DOHH2 (cell line): ENCODE data around the gene FGF7.

Experiments
- H3F3A ChIP-seq: fragments of 200-600 bp; sonication (generic), shearing (Covaris generic); 2 replicates; pipeline ENCODE4 v1.6.0; 2016; ENCODE audit warnings: antibody characterized with exemption, mild to moderate bottlenecking; ENCODE audit not compliant: control insufficient read depth, insufficient read depth
- H3K27ac ChIP-seq: fragments of 200-600 bp; sonication (generic); 2 replicates; pipeline ENCODE4 v1.5.1; 2014; ENCODE audit warnings: low read depth, mild to moderate bottlenecking, low read length, moderate library complexity
- H3K27me3 ChIP-seq: fragments of 200-600 bp; sonication (generic); 2 replicates; pipeline ENCODE4 v1.6.1; 2014; ENCODE audit warnings: mild to moderate bottlenecking, low read length, mixed read lengths; ENCODE audit not compliant: control insufficient read depth
- H3K36me3 ChIP-seq: fragments of 200-600 bp; sonication (generic); 2 replicates; pipeline ENCODE4 v1.6.1; 2014; ENCODE audit warnings: mild to moderate bottlenecking, low read length, moderate library complexity, mixed read lengths; ENCODE audit not compliant: control insufficient read depth
- H3K4me1 ChIP-seq: fragments of 200-600 bp; sonication (generic); 2 replicates; pipeline ENCODE4 v1.6.1; 2014; ENCODE audit warnings: mild to moderate bottlenecking, low read length, mixed read lengths; ENCODE audit not compliant: control insufficient read depth
- H3K4me2 ChIP-seq: fragments of 200-600 bp; sonication (generic); 2 replicates; pipeline ENCODE4 v1.6.0; 2014; ENCODE audit warnings: mild to moderate bottlenecking, low read length, moderate library complexity
- H3K4me3 ChIP-seq: fragments of 200-600 bp; sonication (generic); 2 replicates; pipeline ENCODE4 v1.5.1; 2014; ENCODE audit warnings: mild to moderate bottlenecking, low read length, mixed read lengths
- H3K79me2 ChIP-seq: fragments of 200-600 bp; sonication (generic); 2 replicates; pipeline ENCODE4 v1.6.1; 2014; ENCODE audit warnings: mild to moderate bottlenecking, low read length, mixed read lengths; ENCODE audit not compliant: control insufficient read depth
- H3K9me2 ChIP-seq: fragments of 200-600 bp; sonication (generic); replicated peaks from 2 replicates; pipeline ENCODE4 v1.6.1; 2014; ENCODE audit warnings: mild to moderate bottlenecking, low read length, mixed read lengths; ENCODE audit not compliant: control insufficient read depth
- H3K9me3 ChIP-seq: fragments of 200-600 bp; sonication (generic); 2 replicates; pipeline ENCODE4 v1.6.1; 2014; ENCODE audit warnings: antibody characterized with exemption, low read length, mixed read lengths; ENCODE audit not compliant: control insufficient read depth, insufficient read depth
- H4K20me1 ChIP-seq: fragments of 200-600 bp; sonication (generic); 2 replicates; pipeline ENCODE4 v1.6.0; 2014; ENCODE audit warnings: low read depth, mild to moderate bottlenecking, antibody characterized with exemption, low read length, moderate library complexity; ENCODE audit not compliant: control insufficient read depth, insufficient read depth
- EZH2phosphoT487 ChIP-seq: fragments of 200-600 bp; sonication (generic); IDR thresholded peaks from 2 replicates; pipeline ENCODE4 v1.6.1; 2017; ENCODE audit warnings: borderline replicate concordance, mild to moderate bottlenecking, antibody characterized with exemption, low read length, moderate library complexity, mixed read lengths
- TF ChIP-seq, protein P1 (sequence below): fragments of 200-600 bp; sonication (generic); IDR thresholded peaks from one replicate; pipeline ENCODE4 v1.5.1; 2014; ENCODE audit warnings: antibody characterized with exemption, mild to moderate bottlenecking, low read depth, low read length; ENCODE audit not compliant: poor library complexity, severe bottlenecking

Gene FGF7

DNA sequence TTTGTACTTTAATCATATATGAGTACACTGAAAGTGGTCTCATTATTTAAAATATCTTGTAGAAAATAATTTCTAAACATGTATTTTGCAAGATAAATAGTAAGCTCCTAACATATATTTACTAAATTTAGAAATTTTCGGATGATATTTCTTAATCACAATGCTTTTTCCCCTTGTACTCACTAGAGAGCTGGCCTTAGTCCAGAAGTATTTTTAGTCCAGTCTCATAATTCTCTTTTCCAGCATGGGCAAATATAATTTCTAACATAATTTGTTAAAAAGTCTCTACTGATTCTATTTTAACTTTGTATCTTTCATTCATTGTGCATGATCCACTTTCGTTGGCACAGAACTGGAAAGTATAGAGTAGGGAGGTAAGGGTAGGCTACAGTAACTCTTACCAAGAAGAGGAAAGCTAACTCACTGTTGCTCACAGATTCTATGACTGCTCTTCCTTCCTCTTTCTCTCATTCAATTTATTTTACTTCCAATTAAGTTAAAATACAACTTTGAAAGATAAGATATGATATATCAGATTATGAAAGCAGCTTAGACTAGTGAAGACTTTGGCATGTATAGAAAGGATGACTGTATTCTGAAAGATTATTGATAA is 39.3 kb downstream of the FGF7 start:
- TF ChIP-seq EZH2phosphoT487, result no peak
- TF ChIP-seq, protein P1, sequence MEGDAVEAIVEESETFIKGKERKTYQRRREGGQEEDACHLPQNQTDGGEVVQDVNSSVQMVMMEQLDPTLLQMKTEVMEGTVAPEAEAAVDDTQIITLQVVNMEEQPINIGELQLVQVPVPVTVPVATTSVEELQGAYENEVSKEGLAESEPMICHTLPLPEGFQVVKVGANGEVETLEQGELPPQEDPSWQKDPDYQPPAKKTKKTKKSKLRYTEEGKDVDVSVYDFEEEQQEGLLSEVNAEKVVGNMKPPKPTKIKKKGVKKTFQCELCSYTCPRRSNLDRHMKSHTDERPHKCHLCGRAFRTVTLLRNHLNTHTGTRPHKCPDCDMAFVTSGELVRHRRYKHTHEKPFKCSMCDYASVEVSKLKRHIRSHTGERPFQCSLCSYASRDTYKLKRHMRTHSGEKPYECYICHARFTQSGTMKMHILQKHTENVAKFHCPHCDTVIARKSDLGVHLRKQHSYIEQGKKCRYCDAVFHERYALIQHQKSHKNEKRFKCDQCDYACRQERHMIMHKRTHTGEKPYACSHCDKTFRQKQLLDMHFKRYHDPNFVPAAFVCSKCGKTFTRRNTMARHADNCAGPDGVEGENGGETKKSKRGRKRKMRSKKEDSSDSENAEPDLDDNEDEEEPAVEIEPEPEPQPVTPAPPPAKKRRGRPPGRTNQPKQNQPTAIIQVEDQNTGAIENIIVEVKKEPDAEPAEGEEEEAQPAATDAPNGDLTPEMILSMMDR, result no peak
- no peaks in the 10 kb centered on the region for H3K79me2 ChIP-seq
- no peaks in the 10 kb centered on the region for H3K9me2 ChIP-seq
- H3K4me3 ChIP-seq, result no peak overlapping the region
- peaks cover 8% of the 10 kb centered on the region for H3K27me3 ChIP-seq
- H3K27ac ChIP-seq, result no peak overlapping the region
- no peaks in the 10 kb centered on the region for H3F3A ChIP-seq
- no peaks in the 10 kb centered on the region for H4K20me1 ChIP-seq
- H3K36me3 ChIP-seq, result no peaks in the 10 kb centered on the region
- no peaks in the 10 kb centered on the region for H3K4me1 ChIP-seq
- no peak overlapping the region for H3K4me2 ChIP-seq
- H3K9me3 ChIP-seq, result no peaks in the 10 kb centered on the region

GRCh38 chr15:49464522-49464921 is 41.5 kb downstream of the FGF7 start:
- no peak for TF ChIP-seq EZH2phosphoT487
- TF ChIP-seq, protein P1, result no peak
- Histone ChIP-seq H3K9me2 (no peaks in the 10 kb centered on the region), H4K20me1 (no peaks in the 10 kb centered on the region), H3K4me1 (no peaks in the 10 kb centered on the region), H3F3A (no peaks in the 10 kb centered on the region), H3K79me2 (no peaks in the 10 kb centered on the region), H3K27me3 (peaks cover 8% of the 10 kb centered on the region), H3K4me3 (no peak overlapping the region), H3K36me3 (no peaks in the 10 kb centered on the region), H3K4me2 (no peak overlapping the region), H3K27ac (no peak overlapping the region), H3K9me3 (no peaks in the 10 kb centered on the region)

DNA sequence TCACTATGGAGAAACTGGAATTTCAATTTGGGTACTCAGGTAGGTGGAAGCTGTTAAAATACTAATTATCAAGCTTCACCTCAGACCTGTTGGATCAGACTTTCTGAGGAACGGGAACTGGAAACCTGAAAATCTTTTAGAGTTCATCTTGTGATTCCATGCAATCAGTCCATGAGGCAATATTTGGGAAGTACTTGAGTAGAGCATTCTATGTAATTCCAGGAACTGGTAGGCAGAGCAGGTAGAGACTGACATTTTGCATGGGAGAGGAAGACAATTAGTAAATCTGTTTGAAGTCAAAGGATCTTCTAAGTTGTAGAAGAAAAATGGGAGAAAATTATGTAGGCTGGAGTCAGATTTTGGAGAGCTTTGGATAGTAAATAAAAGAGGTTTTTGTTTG is 43.1 kb downstream of the FGF7 start:
- TF ChIP-seq EZH2phosphoT487, result no peak
- TF ChIP-seq, protein P1, result no peak
- Histone ChIP-seq H3K4me2 (no peak overlapping the region), H3K79me2 (no peaks in the 10 kb centered on the region)

More for the DNA sequence above, 43.1 kb downstream of the FGF7 start:
- Histone ChIP-seq H4K20me1 (no peaks in the 10 kb centered on the region), H3K27me3 (peaks cover 2% of the 10 kb centered on the region), H3K4me3 (no peak overlapping the region), H3K9me2 (no peaks in the 10 kb centered on the region), H3K4me1 (no peaks in the 10 kb centered on the region), H3K27ac (no peak overlapping the region), H3K36me3 (no peaks in the 10 kb centered on the region), H3K9me3 (no peaks in the 10 kb centered on the region), H3F3A (no peaks in the 10 kb centered on the region)
